ENCODE results near the gene ETFRF1. TPM values are rescaled to one million over a fixed set of nuclear protein-coding genes. Genes with fewer than 3 reads are reported as not detected.

The ETFRF1 gene
- total RNA-seq, 4 donors from 2014 or later = 3.6 to 84.2 (median 24.1) TPM

- peak; percentile 69 for DNase-seq
- H3K27ac ChIP-seq = peak overlapping the region; percentile 98 to 99 (median 98)
- WGBS, 2 donors (ENCODE audit: low coverage in 1 of 2) = 0 to 1% methylated on average over 7 to 16 of the region's 56 CpGs
- H3K9me3 ChIP-seq = no peaks in the 10 kb centered on the region
- intact Hi-C loops (cut with DNase I; ENCODE audit: low total_unique reads) = loop anchor here (5.0 kb wide), 1 partner anchor 707 kb away; the partner anchor contains the start of gene RASSF8
- in situ Hi-C loops (cut with MboI; ENCODE audit: low pct_ligation_motif_present in 1 of 4, low pct_unique_long_range_greater_than_20kb in 1 of 4, low sequenced_read_pairs in 3 of 4) = loop anchor here in 1 of 4 donors (5.0 kb wide), 1 partner anchor 132 kb away; no protein-coding TSS in a partner anchor
- peaks cover 0 to 35% (median 16%) of the 10 kb centered on the region in 4 donors for H3K4me1 ChIP-seq
- H3K4me3 ChIP-seq = peak overlapping the region; percentile 91 to 100 (median 97)
- no peaks in the 10 kb centered on the region for H3K36me3 ChIP-seq
- TF ChIP-seq POLR2AphosphoS5 (IDR thresholded peaks at IDR 0.05) (peak in 2 of 3 donors; percentile 27 to 32), POLR2A (IDR thresholded peaks at IDR 0.05) (peak; percentile 30), EP300 (IDR thresholded peaks at IDR 0.05; ENCODE audit: low read depth) (no peak)
- H3K27me3 ChIP-seq = no peaks in the 10 kb centered on the region
Measured at GRCh38 chr12:25249931-25250738, 55.1 kb downstream of the ETFRF1 start.

GRCh38 chr12:25250744-25251730 is 56.0 kb downstream of the ETFRF1 start, which contains the start of gene KRAS:
Gene KRAS, minus strand, starts transcription at chr12:25250929.
- Histone ChIP-seq H3K27ac (peak within 1 kb of the TSS; percentile 98 to 99 (median 98)), H3K27me3 (no peaks in the 10 kb centered on the region), H3K4me3 (peak within 1 kb of the TSS; percentile 91 to 100 (median 97)), H3K36me3 (no peaks in the 10 kb centered on the region), H3K4me1 (peaks cover 0 to 42% (median 18%) of the 10 kb centered on the region in 4 donors), H3K9me3 (no peaks in the 10 kb centered on the region)
- TF ChIP-seq POLR2A (IDR thresholded peaks at IDR 0.05) (peak; percentile 72), EP300 (IDR thresholded peaks at IDR 0.05; ENCODE audit: low read depth) (no peak), POLR2AphosphoS5 (IDR thresholded peaks at IDR 0.05) (peak; percentile 80 to 95 (median 93))
- TF ChIP-seq, protein P1, sequence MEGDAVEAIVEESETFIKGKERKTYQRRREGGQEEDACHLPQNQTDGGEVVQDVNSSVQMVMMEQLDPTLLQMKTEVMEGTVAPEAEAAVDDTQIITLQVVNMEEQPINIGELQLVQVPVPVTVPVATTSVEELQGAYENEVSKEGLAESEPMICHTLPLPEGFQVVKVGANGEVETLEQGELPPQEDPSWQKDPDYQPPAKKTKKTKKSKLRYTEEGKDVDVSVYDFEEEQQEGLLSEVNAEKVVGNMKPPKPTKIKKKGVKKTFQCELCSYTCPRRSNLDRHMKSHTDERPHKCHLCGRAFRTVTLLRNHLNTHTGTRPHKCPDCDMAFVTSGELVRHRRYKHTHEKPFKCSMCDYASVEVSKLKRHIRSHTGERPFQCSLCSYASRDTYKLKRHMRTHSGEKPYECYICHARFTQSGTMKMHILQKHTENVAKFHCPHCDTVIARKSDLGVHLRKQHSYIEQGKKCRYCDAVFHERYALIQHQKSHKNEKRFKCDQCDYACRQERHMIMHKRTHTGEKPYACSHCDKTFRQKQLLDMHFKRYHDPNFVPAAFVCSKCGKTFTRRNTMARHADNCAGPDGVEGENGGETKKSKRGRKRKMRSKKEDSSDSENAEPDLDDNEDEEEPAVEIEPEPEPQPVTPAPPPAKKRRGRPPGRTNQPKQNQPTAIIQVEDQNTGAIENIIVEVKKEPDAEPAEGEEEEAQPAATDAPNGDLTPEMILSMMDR (IDR thresholded peaks at IDR 0.05) = no peak
- in situ Hi-C loops (cut with MboI; ENCODE audit: low pct_ligation_motif_present in 1 of 4, low pct_unique_long_range_greater_than_20kb in 1 of 4, low sequenced_read_pairs in 3 of 4) (no loop called here), intact Hi-C loops (cut with DNase I; ENCODE audit: low total_unique reads) (no loop called here)
- DNase-seq = peak; percentile 97
- 0% methylated on average over 76 of the region's 105 CpGs; no CpG with 5 or more reads in 1 of the 2 donors for WGBS, 2 donors (ENCODE audit: low coverage in 1 of 2)

GRCh38 chr12:25251769-25252168 is 56.7 kb downstream of the ETFRF1 start:
- Histone ChIP-seq H3K4me1 (peaks cover 0 to 46% (median 18%) of the 10 kb centered on the region in 4 donors), H3K27ac (peak overlapping the region; percentile 98 to 99 (median 98)), H3K9me3 (no peaks in the 10 kb centered on the region), H3K4me3 (peak overlapping the region in 3 of 4 donors; percentile 96 to 100 (median 98)), H3K36me3 (no peaks in the 10 kb centered on the region), H3K27me3 (no peaks in the 10 kb centered on the region)
- in situ Hi-C loops (cut with MboI; ENCODE audit: low pct_ligation_motif_present in 1 of 4, low pct_unique_long_range_greater_than_20kb in 1 of 4, low sequenced_read_pairs in 3 of 4) = no loop called here
- no peak for DNase-seq
- TF ChIP-seq, protein P1 (IDR thresholded peaks at IDR 0.05) = no peak
- TF ChIP-seq EP300 (IDR thresholded peaks at IDR 0.05; ENCODE audit: low read depth) = no peak
- no peak for TF ChIP-seq POLR2A (IDR thresholded peaks at IDR 0.05)
- no peak for TF ChIP-seq POLR2AphosphoS5 (IDR thresholded peaks at IDR 0.05)
- intact Hi-C loops (cut with DNase I; ENCODE audit: low total_unique reads) = no loop called here
- WGBS, 2 donors (ENCODE audit: low coverage in 1 of 2) = 51% methylated on average over 6 of the region's 6 CpGs

- DNase-seq = no peak
- Histone ChIP-seq H3K36me3 (no peaks in the 10 kb centered on the region), H3K9me3 (no peaks in the 10 kb centered on the region), H3K4me3 (no peak overlapping the region), H3K4me1 (peaks cover 0 to 42% (median 18%) of the 10 kb centered on the region in 4 donors), H3K27me3 (no peaks in the 10 kb centered on the region), H3K27ac (no peak overlapping the region)
- no peak for TF ChIP-seq POLR2A (IDR thresholded peaks at IDR 0.05)
- TF ChIP-seq EP300 (IDR thresholded peaks at IDR 0.05; ENCODE audit: low read depth) = no peak
- TF ChIP-seq, protein P1 (IDR thresholded peaks at IDR 0.05) = no peak
- no peak for TF ChIP-seq POLR2AphosphoS5 (IDR thresholded peaks at IDR 0.05)
- intact Hi-C loops (cut with DNase I; ENCODE audit: low total_unique reads) = no loop called here
- in situ Hi-C loops (cut with MboI; ENCODE audit: low pct_ligation_motif_present in 1 of 4, low pct_unique_long_range_greater_than_20kb in 1 of 4, low sequenced_read_pairs in 3 of 4) = no loop called here
- WGBS, 2 donors (ENCODE audit: low coverage in 1 of 2) = 87 to 90% methylated on average over 3 of the region's 3 CpGs
Measured at GRCh38 chr12:25252946-25253345, 57.9 kb downstream of the ETFRF1 start.
